HepG2 (cell line): ENCODE data around the gene SGCE. TPM values are rescaled to one million over a fixed set of nuclear protein-coding genes. Genes with fewer than 3 reads are reported as not detected.

ENCODE experiments used
- AGO1 ChIP-seq: fragments of 200-400 bp; formaldehyde crosslinking; IDR thresholded peaks from 2 replicates; pipeline ENCODE4 v1.6.1; 2017; ENCODE audit warnings: mild to moderate bottlenecking, low read depth, low read length, moderate library complexity; ENCODE audit not compliant: poor library complexity, severe bottlenecking
- CEBPG ChIP-seq: IDR thresholded peaks from 2 replicates; pipeline ENCODE4 v1.6.1; 2016
- CHD2 ChIP-seq: IDR thresholded peaks from 2 replicates; pipeline ENCODE4 v1.6.1; 2011; ENCODE audit warnings: low read depth, low read length, improper control_type of control experiment
- GATAD1 ChIP-seq: IDR thresholded peaks from 2 replicates; pipeline ENCODE4 v1.6.1; 2016; ENCODE audit warnings: missing genetic modification reagents, missing compliant biosample characterization
- MED13 ChIP-seq: sonication (generic); formaldehyde crosslinking; IDR thresholded peaks from 2 replicates; pipeline ENCODE4 v1.5.0; 2020; ENCODE audit warnings: missing genetic modification reagents
- MZF1 ChIP-seq: sonication (generic); formaldehyde crosslinking; IDR thresholded peaks from 2 replicates; pipeline ENCODE4 v1.8.1; 2023; ENCODE audit warnings: mild to moderate bottlenecking, missing genetic modification reagents, borderline replicate concordance
- NAIF1 ChIP-seq: sonication (generic); formaldehyde crosslinking; IDR thresholded peaks from 2 replicates; pipeline ENCODE4 v1.5.0; 2020; ENCODE audit warnings: mild to moderate bottlenecking, missing genetic modification reagents, borderline replicate concordance
- NFE2 ChIP-seq: sonication (generic); formaldehyde crosslinking; IDR thresholded peaks from 2 replicates; pipeline ENCODE4 v1.4.0; 2020; ENCODE audit warnings: missing genetic modification reagents
- REXO4 ChIP-seq: sonication (generic); formaldehyde crosslinking; IDR thresholded peaks from 2 replicates; pipeline ENCODE4 v1.8.0; 2022; ENCODE audit warnings: missing genetic modification reagents, mild to moderate bottlenecking, borderline replicate concordance
- RNF2 ChIP-seq: fragments of 450-650 bp; conservative IDR thresholded peaks from 2 replicates; pipeline ENCODE4 v1.6.1; 2016; ENCODE audit warnings: low read depth
- SALL1 ChIP-seq: sonication (generic); formaldehyde crosslinking; IDR thresholded peaks from 2 replicates; pipeline ENCODE4 v1.8.0; 2022; ENCODE audit warnings: mild to moderate bottlenecking, missing genetic modification reagents
- SMC3 ChIP-seq: IDR thresholded peaks from 2 replicates; pipeline ENCODE4 v1.6.1; 2011; ENCODE audit warnings: low read length, improper control_type of control experiment
- SP2 ChIP-seq: sonication (generic); formaldehyde crosslinking; IDR thresholded peaks from 2 replicates; pipeline ENCODE4 v1.5.1; 2020; ENCODE audit warnings: mild to moderate bottlenecking, missing genetic modification reagents
- ZNF124 ChIP-seq: sonication (generic); formaldehyde crosslinking; IDR thresholded peaks from 2 replicates; pipeline ENCODE4 v1.4.0; 2020; ENCODE audit warnings: missing genetic modification reagents
- ZNF430 ChIP-seq: sonication (generic); formaldehyde crosslinking; IDR thresholded peaks from 2 replicates; pipeline ENCODE4 v1.9.0; 2021; ENCODE audit warnings: mild to moderate bottlenecking, missing genetic modification reagents
- ZNF543 ChIP-seq: sonication (generic); formaldehyde crosslinking; IDR thresholded peaks from 2 replicates; pipeline ENCODE4 v1.4.0; 2020; ENCODE audit warnings: mild to moderate bottlenecking, missing genetic modification reagents
- ZNF615 ChIP-seq: sonication (generic); formaldehyde crosslinking; IDR thresholded peaks from 2 replicates; pipeline ENCODE4 v1.5.0; 2020; ENCODE audit warnings: mild to moderate bottlenecking, missing genetic modification reagents, borderline replicate concordance
- ZNF720 ChIP-seq: sonication (generic); formaldehyde crosslinking; IDR thresholded peaks from 2 replicates; pipeline ENCODE4 v1.4.0; 2020; ENCODE audit warnings: missing genetic modification reagents
- polyA plus RNA-seq, 8 experiments: library from polyadenylated mRNA; depleted of rRNA in 3 of 8; stranded (reverse) in 7 of 8; unstranded in 1 of 8; fragments of >200 nt; fragmentation: Illumina TruSeq in 4 of 8; extraction: Trizol in 4 of 8; gene quantifications; 2 replicates each; pipeline versions ENCODE4 v1.2.1 to v1.2.3, GENCODE V29; 2011 to 2016; ENCODE audit warnings: low read depth in 4 of 8, missing spikeins in 1 of 8, mixed read lengths in 1 of 8; ENCODE audit not compliant: insufficient read depth in 1 of 8
- total RNA-seq, 5 experiments: library from RNA; depleted of rRNA; stranded (reverse); fragments of >200 nt; fragmentation: Illumina TruSeq; extraction: Trizol; gene quantifications; 2 replicates each; pipeline ENCODE4 v1.2.3, GENCODE V29; 2016; ENCODE audit warnings: low read depth in 1 of 5
- TF ChIP-seq, protein P1 (sequence below), 2 experiments: sonication (generic) in 1 of 2; formaldehyde crosslinking in 1 of 2; IDR thresholded peaks; 2 replicates each; pipeline versions ENCODE4 v1.6.1 to v1.9.0; 2014 to 2022; ENCODE audit warnings: antibody characterized with exemption in 1 of 2, borderline replicate concordance in 1 of 2, inconsistent platforms in 1 of 2, low read depth in 1 of 2, missing genetic modification reagents in 1 of 2
- TF ChIP-seq, protein P2 (sequence below): IDR thresholded peaks from 2 replicates; pipeline ENCODE4 v1.6.1; 2012; ENCODE audit warnings: low read depth, low read length, improper control_type of control experiment
- TF ChIP-seq, protein P3 (sequence below): sonication (generic); formaldehyde crosslinking; IDR thresholded peaks from 2 replicates; pipeline ENCODE4 v1.8.0; 2022; ENCODE audit warnings: missing genetic modification reagents, mild to moderate bottlenecking, moderate library complexity, borderline replicate concordance

SGCE gene
- total and polyA plus RNA-seq, 2 of the 13 experiments (the other 11 are each of a cell fraction or from before 2014, with no cell fraction given): 52.3 to 71.1 TPM

DNA sequence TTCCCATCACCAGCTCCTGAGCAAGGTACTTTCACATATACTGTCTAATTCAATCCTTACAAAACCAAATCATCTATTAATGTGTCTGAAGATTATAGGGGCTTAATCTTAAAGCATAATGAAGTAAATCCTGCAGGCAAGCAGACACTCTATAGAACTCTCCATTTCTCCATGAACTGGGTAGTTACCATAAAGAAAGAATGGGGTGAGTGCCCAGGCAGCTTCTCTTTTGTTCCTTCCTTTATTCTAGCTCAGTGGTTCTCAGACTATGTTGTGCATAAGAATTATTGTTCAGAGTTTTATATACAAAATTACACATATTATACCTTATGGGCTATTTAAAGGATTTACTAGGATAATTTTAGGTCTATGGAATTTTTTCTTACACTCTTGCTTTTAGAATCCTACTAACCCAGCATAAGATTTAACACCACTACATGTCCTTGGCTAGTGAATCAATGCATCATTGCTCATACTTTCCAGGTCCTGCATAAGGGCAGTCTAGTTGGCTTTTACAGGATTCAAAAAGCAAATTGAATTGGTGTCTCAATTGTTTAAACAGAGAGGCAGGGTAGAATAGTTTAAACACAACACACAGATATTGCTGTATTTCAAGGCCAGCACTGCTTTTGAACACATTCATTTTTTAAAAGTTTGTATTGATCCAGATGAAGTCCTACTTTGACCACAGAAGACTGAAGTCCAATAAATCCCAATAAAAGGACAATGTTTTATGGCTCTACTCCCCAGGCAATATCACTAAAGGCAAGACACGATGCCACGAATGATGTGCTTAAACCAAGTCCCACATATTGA lies 12.9 kb downstream of the SGCE start (continued):
- TF ChIP-seq, protein P1, sequence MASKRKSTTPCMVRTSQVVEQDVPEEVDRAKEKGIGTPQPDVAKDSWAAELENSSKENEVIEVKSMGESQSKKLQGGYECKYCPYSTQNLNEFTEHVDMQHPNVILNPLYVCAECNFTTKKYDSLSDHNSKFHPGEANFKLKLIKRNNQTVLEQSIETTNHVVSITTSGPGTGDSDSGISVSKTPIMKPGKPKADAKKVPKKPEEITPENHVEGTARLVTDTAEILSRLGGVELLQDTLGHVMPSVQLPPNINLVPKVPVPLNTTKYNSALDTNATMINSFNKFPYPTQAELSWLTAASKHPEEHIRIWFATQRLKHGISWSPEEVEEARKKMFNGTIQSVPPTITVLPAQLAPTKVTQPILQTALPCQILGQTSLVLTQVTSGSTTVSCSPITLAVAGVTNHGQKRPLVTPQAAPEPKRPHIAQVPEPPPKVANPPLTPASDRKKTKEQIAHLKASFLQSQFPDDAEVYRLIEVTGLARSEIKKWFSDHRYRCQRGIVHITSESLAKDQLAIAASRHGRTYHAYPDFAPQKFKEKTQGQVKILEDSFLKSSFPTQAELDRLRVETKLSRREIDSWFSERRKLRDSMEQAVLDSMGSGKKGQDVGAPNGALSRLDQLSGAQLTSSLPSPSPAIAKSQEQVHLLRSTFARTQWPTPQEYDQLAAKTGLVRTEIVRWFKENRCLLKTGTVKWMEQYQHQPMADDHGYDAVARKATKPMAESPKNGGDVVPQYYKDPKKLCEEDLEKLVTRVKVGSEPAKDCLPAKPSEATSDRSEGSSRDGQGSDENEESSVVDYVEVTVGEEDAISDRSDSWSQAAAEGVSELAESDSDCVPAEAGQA (IDR thresholded peaks at IDR 0.05; ENCODE audit: low read depth): no peak
- TF ChIP-seq, protein P1 (CRISPR knock-in tag; IDR thresholded peaks at IDR 0.05; ENCODE audit: borderline replicate concordance): no peak
- TF ChIP-seq ZNF543 (CRISPR knock-in tag) (no peak), ZNF430 (no peak), RNF2 (no peak), NFE2 (CRISPR knock-in tag) (no peak), ZNF615 (no peak), MZF1 (CRISPR knock-in tag) (no peak), ZNF124 (CRISPR knock-in tag) (0 out of 2 replicates have a peak, but pooled peaks have one; percentile 62), AGO1 (no peak), SALL1 (CRISPR knock-in tag) (peak; percentile 96), NAIF1 (CRISPR knock-in tag) (no peak), SP2 (CRISPR knock-in tag) (no peak), MED13 (CRISPR knock-in tag) (peak; percentile 93), CEBPG (CRISPR knock-in tag) (peak; percentile 86), SMC3 (peak; percentile 27; the same call in 1 of the 2 replicates), CHD2 (no peak), REXO4 (no peak), GATAD1 (0 out of 2 replicates have a peak, but pooled peaks have one; percentile 25), ZNF720 (CRISPR knock-in tag) (no peak)
- TF ChIP-seq, protein P2, sequence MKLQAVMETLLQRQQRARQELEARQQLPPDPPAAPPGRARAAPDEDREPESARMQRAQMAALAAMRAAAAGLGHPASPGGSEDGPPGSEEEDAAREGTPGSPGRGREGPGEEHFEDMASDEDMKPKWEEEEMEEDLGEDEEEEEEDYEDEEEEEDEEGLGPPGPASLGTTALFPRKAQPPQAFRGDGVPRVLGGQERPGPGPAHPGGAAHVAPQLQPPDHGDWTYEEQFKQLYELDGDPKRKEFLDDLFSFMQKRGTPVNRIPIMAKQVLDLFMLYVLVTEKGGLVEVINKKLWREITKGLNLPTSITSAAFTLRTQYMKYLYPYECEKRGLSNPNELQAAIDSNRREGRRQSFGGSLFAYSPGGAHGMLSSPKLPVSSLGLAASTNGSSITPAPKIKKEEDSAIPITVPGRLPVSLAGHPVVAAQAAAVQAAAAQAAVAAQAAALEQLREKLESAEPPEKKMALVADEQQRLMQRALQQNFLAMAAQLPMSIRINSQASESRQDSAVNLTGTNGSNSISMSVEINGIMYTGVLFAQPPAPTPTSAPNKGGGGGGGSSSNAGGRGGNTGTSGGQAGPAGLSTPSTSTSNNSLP: peak; percentile 98
- TF ChIP-seq, protein P3, sequence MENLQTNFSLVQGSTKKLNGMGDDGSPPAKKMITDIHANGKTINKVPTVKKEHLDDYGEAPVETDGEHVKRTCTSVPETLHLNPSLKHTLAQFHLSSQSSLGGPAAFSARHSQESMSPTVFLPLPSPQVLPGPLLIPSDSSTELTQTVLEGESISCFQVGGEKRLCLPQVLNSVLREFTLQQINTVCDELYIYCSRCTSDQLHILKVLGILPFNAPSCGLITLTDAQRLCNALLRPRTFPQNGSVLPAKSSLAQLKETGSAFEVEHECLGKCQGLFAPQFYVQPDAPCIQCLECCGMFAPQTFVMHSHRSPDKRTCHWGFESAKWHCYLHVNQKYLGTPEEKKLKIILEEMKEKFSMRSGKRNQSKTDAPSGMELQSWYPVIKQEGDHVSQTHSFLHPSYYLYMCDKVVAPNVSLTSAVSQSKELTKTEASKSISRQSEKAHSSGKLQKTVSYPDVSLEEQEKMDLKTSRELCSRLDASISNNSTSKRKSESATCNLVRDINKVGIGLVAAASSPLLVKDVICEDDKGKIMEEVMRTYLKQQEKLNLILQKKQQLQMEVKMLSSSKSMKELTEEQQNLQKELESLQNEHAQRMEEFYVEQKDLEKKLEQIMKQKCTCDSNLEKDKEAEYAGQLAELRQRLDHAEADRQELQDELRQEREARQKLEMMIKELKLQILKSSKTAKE (CRISPR knock-in tag): no peak; the same call in 1 of the 2 replicates
